Measurements from ENCODE around the gene MAP7.

- TF ChIP-seq EZH2phosphoT487 (IDR thresholded peaks at IDR 0.05; ENCODE audit: insufficient read depth, low read depth) (no peak), EZH2 (IDR thresholded peaks at IDR 0.05; ENCODE audit: insufficient read depth, poor library complexity, severe bottlenecking) (no peak)
These were observed 20.8 kb upstream of the MAP7 start for GRCh38 chr6:136571065-136571464.

All from GM23248 (cell line).